ENCODE data around the gene PACSIN1.

Gene PACSIN1

GRCh38 chr6:34465531-34466241 is at the start of gene PACSIN1:
TSS of gene PACSIN1 (plus strand) at chr6:34466076. CDS start at chr6:34526306, 60,230 bp downstream.
- H3K9ac ChIP-seq: peak within 1 kb of the TSS in 10 of 11 experiments; percentile 15 to 68 (median 51); a peak in 15 of 22 replicates
- H3K9me3 ChIP-seq (replicated peaks in 1 of 11): no peaks in the 10 kb centered on the region
- no peak for TF ChIP-seq Cebpa-rat (IDR thresholded peaks at IDR 0.05)
- peak within 1 kb of the TSS; percentile 44 to 69 (median 58) for H3K4me3 ChIP-seq
- H3K4me1 ChIP-seq: peaks cover 32 to 61% (median 51%) of the 10 kb centered on the region in 10 experiments
- no peak within 1 kb of the TSS for H3K27ac ChIP-seq
- H4K20me1 ChIP-seq: peaks cover 0 to 28% (median 0%) of the 10 kb centered on the region in 11 experiments; a peak in 7 of 22 replicates
- peak within 1 kb of the TSS; percentile 87 to 99 (median 97) for H3K4me2 ChIP-seq
- no peaks in the 10 kb centered on the region for H3K36me3 ChIP-seq
- H3K27me3 ChIP-seq: peaks cover 0 to 17% (median 6%) of the 10 kb centered on the region in 11 experiments; a peak in 13 of 22 replicates

GRCh38 chr6:34416877-34417371 is 49.0 kb upstream of the PACSIN1 start:
- no peaks in the 10 kb centered on the region for H3K9me3 ChIP-seq (replicated peaks in 1 of 11)
- H3K4me3 ChIP-seq: no peak overlapping the region
- peaks cover 5 to 16% (median 10%) of the 10 kb centered on the region in 10 experiments; a peak in 12 of 20 replicates for H3K4me1 ChIP-seq
- H3K36me3 ChIP-seq: peaks cover 73 to 97% (median 91%) of the 10 kb centered on the region in 11 experiments
- H3K27ac ChIP-seq: no peak overlapping the region
- TF ChIP-seq Cebpa-rat (IDR thresholded peaks at IDR 0.05): no peak
- no peaks in the 10 kb centered on the region for H3K27me3 ChIP-seq
- peak overlapping the region in 1 of 11 experiments; percentile 6; a peak in 1 of 22 replicates for H3K9ac ChIP-seq
- H4K20me1 ChIP-seq: peaks cover 57 to 80% (median 72%) of the 10 kb centered on the region in 11 experiments; a peak in 21 of 22 replicates
- no peak overlapping the region for H3K4me2 ChIP-seq

DNA sequence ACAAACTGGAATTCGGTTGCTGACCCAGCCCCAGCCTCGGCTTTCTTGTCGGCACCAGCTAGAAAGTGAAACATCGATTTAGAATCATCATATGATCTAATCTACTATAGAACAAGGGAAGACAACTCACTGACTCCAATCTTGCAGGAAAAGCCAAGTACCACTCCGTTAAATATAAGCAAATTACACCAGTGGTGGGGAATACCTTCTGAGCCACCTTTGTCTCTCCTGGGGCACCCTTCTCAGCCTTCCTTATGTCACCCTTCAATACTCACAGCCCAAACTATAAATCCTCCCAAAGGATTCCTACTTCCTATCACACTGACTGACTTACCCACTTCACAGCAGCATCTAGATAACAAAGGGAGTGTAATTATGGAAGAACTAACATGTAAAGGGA is 47.5 kb upstream of the PACSIN1 start:
- Histone ChIP-seq H3K27ac (no peak overlapping the region; a peak in 1 of 22 replicates), H3K27me3 (no peaks in the 10 kb centered on the region), H3K4me2 (no peak overlapping the region), H3K4me1 (peaks cover 19 to 29% (median 24%) of the 10 kb centered on the region in 10 experiments; a peak in 19 of 20 replicates), H3K36me3 (peaks cover 76 to 97% (median 92%) of the 10 kb centered on the region in 11 experiments), H3K9ac (peak overlapping the region in 8 of 11 experiments; percentile 2 to 43 (median 30); a peak in 8 of 22 replicates), H3K4me3 (no peak overlapping the region), H4K20me1 (peaks cover 72 to 95% (median 86%) of the 10 kb centered on the region in 11 experiments; a peak in 21 of 22 replicates), H3K9me3 (replicated peaks in 1 of 11) (no peaks in the 10 kb centered on the region)
- no peak for TF ChIP-seq Cebpa-rat (IDR thresholded peaks at IDR 0.05)

GRCh38 chr6:34423254-34423653 is 42.6 kb upstream of the PACSIN1 start:
- Histone ChIP-seq H3K27ac (peak overlapping the region in 2 of 11 experiments; percentile 0 to 90; a peak in 3 of 22 replicates), H3K9ac (peak overlapping the region; percentile 91 to 100 (median 97)), H3K4me1 (peaks cover 30 to 50% (median 39%) of the 10 kb centered on the region in 10 experiments), H3K4me2 (peak overlapping the region; percentile 80 to 98 (median 93)), H3K9me3 (replicated peaks in 1 of 11) (no peaks in the 10 kb centered on the region), H4K20me1 (peaks cover 61 to 75% (median 72%) of the 10 kb centered on the region in 11 experiments; a peak in 21 of 22 replicates), H3K27me3 (no peaks in the 10 kb centered on the region), H3K36me3 (peaks cover 65 to 71% (median 68%) of the 10 kb centered on the region in 11 experiments), H3K4me3 (peak overlapping the region in 9 of 10 experiments; percentile 80 to 99 (median 91); a peak in 15 of 20 replicates)
- TF ChIP-seq Cebpa-rat (IDR thresholded peaks at IDR 0.05): no peak

GRCh38 chr6:34424200-34425131 is 41.4 kb upstream of the PACSIN1 start:
- Histone ChIP-seq H3K9ac (peak overlapping the region; percentile 91 to 100 (median 97)), H3K27ac (peak overlapping the region in 10 of 11 experiments; percentile 87 to 99 (median 94); a peak in 21 of 22 replicates), H3K4me2 (peak overlapping the region; percentile 80 to 98 (median 93)), H3K27me3 (no peaks in the 10 kb centered on the region), H3K4me3 (peak overlapping the region; percentile 73 to 99 (median 90)), H4K20me1 (peaks cover 49 to 63% (median 59%) of the 10 kb centered on the region in 11 experiments; a peak in 21 of 22 replicates), H3K36me3 (peaks cover 53 to 59% (median 56%) of the 10 kb centered on the region in 11 experiments), H3K4me1 (peaks cover 30 to 50% (median 39%) of the 10 kb centered on the region in 10 experiments), H3K9me3 (replicated peaks in 1 of 11) (peaks cover 0 to under 1% (median 0%) of the 10 kb centered on the region in 11 experiments; a peak in 1 of 22 replicates)
- TF ChIP-seq Cebpa-rat (IDR thresholded peaks at IDR 0.05): no peak

GRCh38 chr6:34425132-34425497 is 40.8 kb upstream of the PACSIN1 start:
- Histone ChIP-seq H3K27me3 (no peaks in the 10 kb centered on the region), H3K9me3 (replicated peaks in 1 of 11) (peaks cover 0 to 7% (median 0%) of the 10 kb centered on the region in 11 experiments; a peak in 5 of 22 replicates), H3K4me1 (peaks cover 30 to 44% (median 37%) of the 10 kb centered on the region in 10 experiments), H3K4me3 (peak overlapping the region; percentile 73 to 99 (median 90)), H3K27ac (peak overlapping the region; percentile 87 to 99 (median 94)), H3K36me3 (peaks cover 47 to 53% (median 49%) of the 10 kb centered on the region in 11 experiments), H3K4me2 (peak overlapping the region; percentile 80 to 98 (median 93)), H3K9ac (peak overlapping the region; percentile 91 to 100 (median 97)), H4K20me1 (peaks cover 43 to 56% (median 53%) of the 10 kb centered on the region in 11 experiments; a peak in 21 of 22 replicates)
- TF ChIP-seq Cebpa-rat (IDR thresholded peaks at IDR 0.05): no peak

GRCh38 chr6:34425498-34426410 is 40.1 kb upstream of the PACSIN1 start, which contains the start of gene RPS10:
TSS of gene RPS10 (minus strand) at chr6:34426069. CDS start at chr6:34425221, 848 bp downstream.
- Histone ChIP-seq H4K20me1 (peaks cover 36 to 50% (median 47%) of the 10 kb centered on the region in 11 experiments; a peak in 21 of 22 replicates), H3K27me3 (no peaks in the 10 kb centered on the region), H3K4me2 (peak within 1 kb of the TSS; percentile 80 to 98 (median 93)), H3K4me3 (peak within 1 kb of the TSS; percentile 73 to 99 (median 90)), H3K27ac (peak within 1 kb of the TSS; percentile 87 to 99 (median 94)), H3K36me3 (peaks cover 41 to 46% (median 43%) of the 10 kb centered on the region in 11 experiments), H3K9me3 (replicated peaks in 1 of 11) (peaks cover 1 to 13% (median 5%) of the 10 kb centered on the region in 11 experiments; a peak in 20 of 22 replicates), H3K4me1 (peaks cover 29 to 42% (median 37%) of the 10 kb centered on the region in 10 experiments), H3K9ac (peak within 1 kb of the TSS; percentile 91 to 100 (median 97))
- no peak for TF ChIP-seq Cebpa-rat (IDR thresholded peaks at IDR 0.05)

Data from BLaER1 treated with 17β-estradiol and CSF1 and Interleukin-3, amounts not matched to agents 10 nM and 100 nM (cell line).